ENCODE results near the gene PTGDR. TPM values are rescaled to one million over a fixed set of nuclear protein-coding genes. Genes with fewer than 3 reads are reported as not detected.
A peak's percentile ranks its signal among the peaks of the same experiment; 100 is the strongest.

Gene PTGDR
- total RNA-seq = 3.8 TPM

- H3K9me3 ChIP-seq (ENCODE audit: low read depth, low read length) = no peaks in the 10 kb centered on the region
- peaks cover 50% of the 10 kb centered on the region for H3K27me3 ChIP-seq (ENCODE audit: insufficient read depth, low read length)
- peaks cover 57% of the 10 kb centered on the region for H3K4me1 ChIP-seq (ENCODE audit: insufficient read depth, low read length)
- peak within 1 kb of the TSS; percentile 43 for H3K4me3 ChIP-seq (ENCODE audit: low read length)
These were observed at the start of gene PTGDR for GRCh38 chr14:52267501-52268278. Gene PTGDR, plus strand, starts transcription at chr14:52267698. Its CDS starts 117 bp downstream, at chr14:52267815.

- H3K27me3 ChIP-seq (ENCODE audit: insufficient read depth, low read length) = no peaks in the 10 kb centered on the region
- H3K4me3 ChIP-seq (ENCODE audit: low read length) = no peak overlapping the region
- H3K9me3 ChIP-seq (ENCODE audit: low read depth, low read length) = no peaks in the 10 kb centered on the region
- peaks cover 8% of the 10 kb centered on the region for H3K4me1 ChIP-seq (ENCODE audit: insufficient read depth, low read length)
These were observed 47.9 kb upstream of the PTGDR start for GRCh38 chr14:52219488-52220084.

- peaks cover 8% of the 10 kb centered on the region for H3K4me1 ChIP-seq (ENCODE audit: insufficient read depth, low read length)
- peak overlapping the region; percentile 7 for H3K4me3 ChIP-seq (ENCODE audit: low read length)
- no peaks in the 10 kb centered on the region for H3K27me3 ChIP-seq (ENCODE audit: insufficient read depth, low read length)
- no peaks in the 10 kb centered on the region for H3K9me3 ChIP-seq (ENCODE audit: low read depth, low read length)
These were observed 46.3 kb upstream of the PTGDR start for GRCh38 chr14:52220924-52221811.

- H3K4me3 ChIP-seq (ENCODE audit: low read length) = no peak overlapping the region
- H3K27me3 ChIP-seq (ENCODE audit: insufficient read depth, low read length) = no peaks in the 10 kb centered on the region
- H3K9me3 ChIP-seq (ENCODE audit: low read depth, low read length) = no peaks in the 10 kb centered on the region
- peaks cover 8% of the 10 kb centered on the region for H3K4me1 ChIP-seq (ENCODE audit: insufficient read depth, low read length)
These were observed 44.6 kb upstream of the PTGDR start for GRCh38 chr14:52222901-52223300.

- Histone ChIP-seq H3K9me3 (ENCODE audit: low read depth, low read length) (no peaks in the 10 kb centered on the region), H3K27me3 (ENCODE audit: insufficient read depth, low read length) (no peaks in the 10 kb centered on the region), H3K4me3 (ENCODE audit: low read length) (no peak overlapping the region), H3K4me1 (ENCODE audit: insufficient read depth, low read length) (no peaks in the 10 kb centered on the region)
These were observed 39.8 kb upstream of the PTGDR start for GRCh38 chr14:52227619-52228222.

- Histone ChIP-seq H3K27me3 (ENCODE audit: insufficient read depth, low read length) (no peaks in the 10 kb centered on the region), H3K4me1 (ENCODE audit: insufficient read depth, low read length) (peaks cover 20% of the 10 kb centered on the region), H3K9me3 (ENCODE audit: low read depth, low read length) (no peaks in the 10 kb centered on the region), H3K4me3 (ENCODE audit: low read length) (no peak overlapping the region)
These were observed 33.8 kb upstream of the PTGDR start for GRCh38 chr14:52233693-52234092.

- H3K4me1 ChIP-seq (ENCODE audit: insufficient read depth, low read length) = peaks cover 20% of the 10 kb centered on the region
- H3K9me3 ChIP-seq (ENCODE audit: low read depth, low read length) = no peaks in the 10 kb centered on the region
- H3K4me3 ChIP-seq (ENCODE audit: low read length) = no peak overlapping the region
- no peaks in the 10 kb centered on the region for H3K27me3 ChIP-seq (ENCODE audit: insufficient read depth, low read length)
These were observed 32.1 kb upstream of the PTGDR start for GRCh38 chr14:52235434-52235833.

- Histone ChIP-seq H3K4me3 (ENCODE audit: low read length) (no peak overlapping the region), H3K27me3 (ENCODE audit: insufficient read depth, low read length) (no peaks in the 10 kb centered on the region), H3K4me1 (ENCODE audit: insufficient read depth, low read length) (peaks cover 20% of the 10 kb centered on the region), H3K9me3 (ENCODE audit: low read depth, low read length) (no peaks in the 10 kb centered on the region)
These were observed 31.5 kb upstream of the PTGDR start for GRCh38 chr14:52235866-52236510.

GRCh38 chr14:52238682-52239081, 28.8 kb upstream of the PTGDR start:
- peaks cover 20% of the 10 kb centered on the region for H3K4me1 ChIP-seq (ENCODE audit: insufficient read depth, low read length)
- no peaks in the 10 kb centered on the region for H3K9me3 ChIP-seq (ENCODE audit: low read depth, low read length)
- H3K27me3 ChIP-seq (ENCODE audit: insufficient read depth, low read length) = no peaks in the 10 kb centered on the region

GRCh38 chr14:52240623-52241022, 26.9 kb upstream of the PTGDR start:
- peaks cover 6% of the 10 kb centered on the region for H3K4me1 ChIP-seq (ENCODE audit: insufficient read depth, low read length)
- no peak overlapping the region for H3K4me3 ChIP-seq (ENCODE audit: low read length)
- H3K27me3 ChIP-seq (ENCODE audit: insufficient read depth, low read length) = no peaks in the 10 kb centered on the region
- H3K9me3 ChIP-seq (ENCODE audit: low read depth, low read length) = no peaks in the 10 kb centered on the region

More at GRCh38 chr14:52238682-52239081, 28.8 kb upstream of the PTGDR start:
- H3K4me3 ChIP-seq (ENCODE audit: low read length) = no peak overlapping the region

- Histone ChIP-seq H3K27me3 (ENCODE audit: insufficient read depth, low read length) (no peaks in the 10 kb centered on the region), H3K4me3 (ENCODE audit: low read length) (no peak overlapping the region), H3K4me1 (ENCODE audit: insufficient read depth, low read length) (no peaks in the 10 kb centered on the region), H3K9me3 (ENCODE audit: low read depth, low read length) (no peaks in the 10 kb centered on the region)
These were observed 26.3 kb upstream of the PTGDR start for GRCh38 chr14:52241087-52241793.

- no peak overlapping the region for H3K4me3 ChIP-seq (ENCODE audit: low read length)
- peaks cover 19% of the 10 kb centered on the region for H3K4me1 ChIP-seq (ENCODE audit: insufficient read depth, low read length)
- H3K27me3 ChIP-seq (ENCODE audit: insufficient read depth, low read length) = no peaks in the 10 kb centered on the region
- H3K9me3 ChIP-seq (ENCODE audit: low read depth, low read length) = no peaks in the 10 kb centered on the region
These were observed 23.2 kb upstream of the PTGDR start for GRCh38 chr14:52244328-52244727.

GRCh38 chr14:52244997-52245396, 22.5 kb upstream of the PTGDR start:
- Histone ChIP-seq H3K9me3 (ENCODE audit: low read depth, low read length) (no peaks in the 10 kb centered on the region), H3K4me1 (ENCODE audit: insufficient read depth, low read length) (peaks cover 19% of the 10 kb centered on the region), H3K27me3 (ENCODE audit: insufficient read depth, low read length) (no peaks in the 10 kb centered on the region), H3K4me3 (ENCODE audit: low read length) (no peak overlapping the region)

GRCh38 chr14:52248057-52248456, 19.4 kb upstream of the PTGDR start:
- Histone ChIP-seq H3K27me3 (ENCODE audit: insufficient read depth, low read length) (no peaks in the 10 kb centered on the region), H3K4me1 (ENCODE audit: insufficient read depth, low read length) (peaks cover 19% of the 10 kb centered on the region), H3K4me3 (ENCODE audit: low read length) (no peak overlapping the region), H3K9me3 (ENCODE audit: low read depth, low read length) (no peaks in the 10 kb centered on the region)
